B cell (primary cell): ENCODE results near the gene SPTB.

ENCODE experiments used
- CTCF ChIP-seq: fragments of 200-600 bp; IDR thresholded peaks from one replicate; pipeline ENCODE4 v1.8.0; 2022; ENCODE audit warnings: antibody characterized with exemption, mild to moderate bottlenecking
- EZH2 ChIP-seq: IDR thresholded peaks from 2 replicates; pipeline ENCODE4 v1.6.1; 2012; ENCODE audit warnings: borderline replicate concordance, low read depth, mild to moderate bottlenecking, moderate library complexity, low read length; ENCODE audit not compliant: insufficient read depth, poor library complexity, severe bottlenecking

- TF ChIP-seq CTCF (no peak), EZH2 (no peak)
These were observed 71.3 kb downstream of the SPTB start for GRCh38 chr14:64808449-64808848.
